ENCODE measurements around the gene CACNB1.

Gene CACNB1

GRCh38 chr17:39212195-39212810 is 14.8 kb upstream of the CACNB1 start:
- H3K27me3 ChIP-seq (ENCODE audit: insufficient read depth, low read length) = peaks cover 23% of the 10 kb centered on the region
- WGBS = 88% methylated on average over 11 of the region's 11 CpGs
- no peak overlapping the region for H3K4me3 ChIP-seq (ENCODE audit: low read length)
- H3K36me3 ChIP-seq (ENCODE audit: insufficient read depth, low read length) = no peaks in the 10 kb centered on the region
- H3K9me3 ChIP-seq (ENCODE audit: insufficient read depth, low read depth, low read length) = no peaks in the 10 kb centered on the region
- H3K9ac ChIP-seq (ENCODE audit: low read depth, low read length) = no peak overlapping the region
- H3K4me1 ChIP-seq (ENCODE audit: insufficient read depth, low read length) = peaks cover 13% of the 10 kb centered on the region; the same call in 1 of the 2 replicates
- no peak overlapping the region for H3K27ac ChIP-seq (ENCODE audit: low read depth, low read length)

- Histone ChIP-seq H3K4me1 (ENCODE audit: insufficient read depth, low read length) (peaks cover 13% of the 10 kb centered on the region; the same call in 1 of the 2 replicates), H3K27ac (ENCODE audit: low read depth, low read length) (no peak overlapping the region), H3K27me3 (ENCODE audit: insufficient read depth, low read length) (peaks cover 16% of the 10 kb centered on the region), H3K4me3 (ENCODE audit: low read length) (peak overlapping the region; percentile 53), H3K9me3 (ENCODE audit: insufficient read depth, low read depth, low read length) (no peaks in the 10 kb centered on the region), H3K9ac (ENCODE audit: low read depth, low read length) (peak overlapping the region; percentile 38; the same call in 1 of the 2 replicates), H3K36me3 (ENCODE audit: insufficient read depth, low read length) (peaks cover 3% of the 10 kb centered on the region)
- 14% methylated on average over 22 of the region's 22 CpGs for WGBS
These were observed 12.6 kb upstream of the CACNB1 start for GRCh38 chr17:39210093-39210434.

- H3K4me3 ChIP-seq (ENCODE audit: low read length) = peak overlapping the region; percentile 53
- H3K27me3 ChIP-seq (ENCODE audit: insufficient read depth, low read length) = peaks cover 16% of the 10 kb centered on the region
- 9% methylated on average over 39 of the region's 39 CpGs for WGBS
- no peak overlapping the region for H3K27ac ChIP-seq (ENCODE audit: low read depth, low read length)
- peaks cover 13% of the 10 kb centered on the region; the same call in 1 of the 2 replicates for H3K4me1 ChIP-seq (ENCODE audit: insufficient read depth, low read length)
- no peaks in the 10 kb centered on the region for H3K9me3 ChIP-seq (ENCODE audit: insufficient read depth, low read depth, low read length)
- peaks cover 8% of the 10 kb centered on the region for H3K36me3 ChIP-seq (ENCODE audit: insufficient read depth, low read length)
- H3K9ac ChIP-seq (ENCODE audit: low read depth, low read length) = peak overlapping the region; percentile 38; the same call in 1 of the 2 replicates
These were observed 12.0 kb upstream of the CACNB1 start for GRCh38 chr17:39209317-39210092.

GRCh38 chr17:39208893-39209292 is 11.4 kb upstream of the CACNB1 start:
- no peak overlapping the region for H3K9ac ChIP-seq (ENCODE audit: low read depth, low read length)
- WGBS = 57% methylated on average over 8 of the region's 8 CpGs
- H3K27me3 ChIP-seq (ENCODE audit: insufficient read depth, low read length) = peaks cover 16% of the 10 kb centered on the region
- no peak overlapping the region for H3K27ac ChIP-seq (ENCODE audit: low read depth, low read length)
- H3K36me3 ChIP-seq (ENCODE audit: insufficient read depth, low read length) = peaks cover 14% of the 10 kb centered on the region
- no peak overlapping the region for H3K4me3 ChIP-seq (ENCODE audit: low read length)
- peaks cover 13% of the 10 kb centered on the region; the same call in 1 of the 2 replicates for H3K4me1 ChIP-seq (ENCODE audit: insufficient read depth, low read length)
- H3K9me3 ChIP-seq (ENCODE audit: insufficient read depth, low read depth, low read length) = no peaks in the 10 kb centered on the region

- H3K9me3 ChIP-seq (ENCODE audit: insufficient read depth, low read depth, low read length) = no peaks in the 10 kb centered on the region
- peaks cover 22% of the 10 kb centered on the region for H3K36me3 ChIP-seq (ENCODE audit: insufficient read depth, low read length)
- H3K4me3 ChIP-seq (ENCODE audit: low read length) = no peak overlapping the region
- H3K27me3 ChIP-seq (ENCODE audit: insufficient read depth, low read length) = peaks cover 16% of the 10 kb centered on the region
- 85% methylated on average over 7 of the region's 7 CpGs for WGBS
- H3K4me1 ChIP-seq (ENCODE audit: insufficient read depth, low read length) = peaks cover 13% of the 10 kb centered on the region; the same call in 1 of the 2 replicates
- H3K27ac ChIP-seq (ENCODE audit: low read depth, low read length) = no peak overlapping the region
- H3K9ac ChIP-seq (ENCODE audit: low read depth, low read length) = no peak overlapping the region
These were observed 10.7 kb upstream of the CACNB1 start for GRCh38 chr17:39208136-39208535.

- 92% methylated on average over 3 of the region's 3 CpGs for WGBS
- Histone ChIP-seq H3K4me1 (ENCODE audit: insufficient read depth, low read length) (peaks cover 12% of the 10 kb centered on the region; the same call in 1 of the 2 replicates), H3K27me3 (ENCODE audit: insufficient read depth, low read length) (peaks cover 10% of the 10 kb centered on the region), H3K4me3 (ENCODE audit: low read length) (no peak overlapping the region), H3K36me3 (ENCODE audit: insufficient read depth, low read length) (peaks cover 47% of the 10 kb centered on the region), H3K9me3 (ENCODE audit: insufficient read depth, low read depth, low read length) (no peaks in the 10 kb centered on the region), H3K27ac (ENCODE audit: low read depth, low read length) (no peak overlapping the region), H3K9ac (ENCODE audit: low read depth, low read length) (no peak overlapping the region)
These were observed 7.7 kb upstream of the CACNB1 start for GRCh38 chr17:39205112-39205526.

- H3K9ac ChIP-seq (ENCODE audit: low read depth, low read length) = no peak overlapping the region
- H3K9me3 ChIP-seq (ENCODE audit: insufficient read depth, low read depth, low read length) = no peaks in the 10 kb centered on the region
- H3K36me3 ChIP-seq (ENCODE audit: insufficient read depth, low read length) = peaks cover 47% of the 10 kb centered on the region
- no peak overlapping the region for H3K4me3 ChIP-seq (ENCODE audit: low read length)
- H3K27ac ChIP-seq (ENCODE audit: low read depth, low read length) = no peak overlapping the region
- peaks cover 12% of the 10 kb centered on the region; the same call in 1 of the 2 replicates for H3K4me1 ChIP-seq (ENCODE audit: insufficient read depth, low read length)
- H3K27me3 ChIP-seq (ENCODE audit: insufficient read depth, low read length) = 0 out of 2 replicates have a peak, but pooled peaks cover 1% of the 10 kb centered on the region
- 94% methylated on average over 8 of the region's 8 CpGs for WGBS
These were observed 6.8 kb upstream of the CACNB1 start for GRCh38 chr17:39204245-39204644.

GRCh38 chr17:39200957-39201510 is 3.6 kb upstream of the CACNB1 start:
- Histone ChIP-seq H3K4me1 (ENCODE audit: insufficient read depth, low read length) (peaks cover 10% of the 10 kb centered on the region), H3K4me3 (ENCODE audit: low read length) (peak overlapping the region; percentile 90), H3K36me3 (ENCODE audit: insufficient read depth, low read length) (peaks cover 47% of the 10 kb centered on the region), H3K27me3 (ENCODE audit: insufficient read depth, low read length) (no peaks in the 10 kb centered on the region), H3K27ac (ENCODE audit: low read depth, low read length) (peak overlapping the region; percentile 87), H3K9me3 (ENCODE audit: insufficient read depth, low read depth, low read length) (no peaks in the 10 kb centered on the region), H3K9ac (ENCODE audit: low read depth, low read length) (peak overlapping the region; percentile 97)
- 57% methylated on average over 11 of the region's 11 CpGs for WGBS

GRCh38 chr17:39200070-39200879 is 2.8 kb upstream of the CACNB1 start, which contains the start of gene RPL19:
Gene RPL19 (plus strand): TSS chr17:39200283. CDS start chr17:39200345, 62 bp downstream.
- Histone ChIP-seq H3K36me3 (ENCODE audit: insufficient read depth, low read length) (peaks cover 46% of the 10 kb centered on the region), H3K9ac (ENCODE audit: low read depth, low read length) (peak within 1 kb of the TSS; percentile 97), H3K27ac (ENCODE audit: low read depth, low read length) (peak within 1 kb of the TSS; percentile 87), H3K4me1 (ENCODE audit: insufficient read depth, low read length) (peaks cover 18% of the 10 kb centered on the region), H3K27me3 (ENCODE audit: insufficient read depth, low read length) (no peaks in the 10 kb centered on the region), H3K4me3 (ENCODE audit: low read length) (peak within 1 kb of the TSS; percentile 90), H3K9me3 (ENCODE audit: insufficient read depth, low read depth, low read length) (no peaks in the 10 kb centered on the region)
- WGBS = under 1% methylated on average over 52 of the region's 52 CpGs

GRCh38 chr17:39199820-39200069 is 2.3 kb upstream of the CACNB1 start:
- H3K9ac ChIP-seq (ENCODE audit: low read depth, low read length) = peak overlapping the region; percentile 97
- 2% methylated on average over 10 of the region's 10 CpGs for WGBS
- peaks cover 41% of the 10 kb centered on the region for H3K36me3 ChIP-seq (ENCODE audit: insufficient read depth, low read length)
- peaks cover 23% of the 10 kb centered on the region for H3K4me1 ChIP-seq (ENCODE audit: insufficient read depth, low read length)
- no peaks in the 10 kb centered on the region for H3K27me3 ChIP-seq (ENCODE audit: insufficient read depth, low read length)
- H3K4me3 ChIP-seq (ENCODE audit: low read length) = peak overlapping the region; percentile 90
- no peaks in the 10 kb centered on the region for H3K9me3 ChIP-seq (ENCODE audit: insufficient read depth, low read depth, low read length)
- peak overlapping the region; percentile 87 for H3K27ac ChIP-seq (ENCODE audit: low read depth, low read length)
